ENCODE results near the gene SMURF1. TPM values are rescaled to one million over a fixed set of nuclear protein-coding genes. Genes with fewer than 3 reads are reported as not detected.

SMURF1 gene
- total and polyA plus RNA-seq, 2 of the 4 experiments (the other 2 are of a cell fraction), result 13.4 to 20.3 TPM

DNA sequence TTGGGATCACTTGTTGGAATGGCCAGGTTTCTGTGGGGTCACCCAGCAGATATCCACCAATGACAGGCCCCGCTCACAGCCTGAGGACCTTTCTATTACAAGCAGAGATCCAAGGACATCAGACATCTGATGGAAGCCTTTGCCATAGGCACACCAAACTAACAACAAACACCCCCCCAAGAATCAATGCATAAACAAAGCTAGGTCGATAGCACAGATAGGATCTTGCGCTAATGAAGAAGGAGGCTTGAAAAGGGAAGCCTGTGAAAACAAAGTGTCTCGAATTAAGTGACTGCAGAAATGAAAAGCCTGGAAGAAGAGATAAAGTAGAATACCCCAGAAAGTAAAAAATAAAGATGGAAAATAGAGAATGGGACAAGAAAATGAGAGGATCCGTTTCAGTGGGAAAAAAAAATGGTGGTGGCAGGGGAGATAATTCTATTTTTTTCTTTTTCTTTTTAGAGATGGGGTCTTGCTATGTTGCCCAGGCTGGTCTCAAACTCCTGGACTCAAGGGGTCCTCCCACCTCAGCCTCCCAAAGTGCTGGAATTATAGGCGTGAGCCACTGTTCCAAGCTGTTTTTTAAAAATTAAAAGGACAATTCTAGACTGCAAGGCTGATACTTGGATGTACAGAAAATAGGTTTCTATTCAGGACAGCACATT, 26.3 kb upstream of the SMURF1 start:
- Histone ChIP-seq H3K9me1 (ENCODE audit: insufficient read depth, low read length) (no peaks in the 10 kb centered on the region), H3K4ac (ENCODE audit: low read depth, low read length) (no peak overlapping the region), H4K20me1 (ENCODE audit: insufficient read depth, low read length) (no peaks in the 10 kb centered on the region), H3K4me2 (ENCODE audit: low read depth, low read length) (no peak overlapping the region), H4K91ac (ENCODE audit: insufficient read depth, low read depth, low read length) (no peak overlapping the region), H4K8ac (ENCODE audit: low read depth in 2 of 2, low read length in 2 of 2) (no peak overlapping the region), H3K23ac (ENCODE audit: low read depth, low read length) (no peak overlapping the region), H3K9me3 (ENCODE audit: control insufficient read depth, insufficient read depth, low read length) (no peaks in the 10 kb centered on the region), H2BK15ac (ENCODE audit: low read depth, low read length) (no peak overlapping the region), H2BK5ac (ENCODE audit: low read depth, low read length, poor library complexity, severe bottlenecking) (no peak overlapping the region), H3K36me3 (ENCODE audit: control insufficient read depth, insufficient read depth, low read length) (no peaks in the 10 kb centered on the region), H2BK20ac (ENCODE audit: low read depth, low read length) (no peak overlapping the region), H3K27ac (ENCODE audit: insufficient read depth, low read length) (no peak overlapping the region), H3K18ac (ENCODE audit: low read depth, low read length) (no peak overlapping the region), H2AK9ac (replicated peaks; ENCODE audit: low read depth, low read length, poor library complexity) (no peak overlapping the region), H3K4me1 (ENCODE audit: control insufficient read depth, insufficient read depth, low read length) (no peaks in the 10 kb centered on the region), H3K56ac (ENCODE audit: extremely low read depth, insufficient read depth, low read length) (no peak overlapping the region), H2AFZ (replicated peaks; ENCODE audit: low read length, poor library complexity) (no peak overlapping the region), H3K9ac (ENCODE audit: low read depth, low read length) (no peak overlapping the region), H3K4me3 (ENCODE audit: insufficient read depth, low read depth, low read length) (no peak overlapping the region), H2BK120ac (ENCODE audit: low read depth, low read length) (no peak overlapping the region), H3K79me1 (ENCODE audit: low read depth in 1 of 2, low read length in 2 of 2) (no peaks in the 10 kb centered on the region), H3K27me3 (ENCODE audit: control insufficient read depth, insufficient read depth, low read length) (peaks cover 27% of the 10 kb centered on the region), H3K14ac (replicated peaks; ENCODE audit: low read depth, low read length) (no peak overlapping the region), H4K5ac (ENCODE audit: low read depth, low read length) (no peak overlapping the region), H2AK5ac (ENCODE audit: low read depth, low read length) (no peak overlapping the region)
- in situ Hi-C loops (cut with MboI; ENCODE audit: low sequenced_read_pairs) (no loop called here), dilution Hi-C loops (cut with HindIII; ENCODE audit: low sequenced_read_pairs, unreplicated experiment) (no loop called here), intact Hi-C loops (cut with micrococcal nuclease) (no loop called here)
- WGBS, 2 experiments (ENCODE audit: extremely low coverage in 2 of 2, insufficient read length in 1 of 2), result no CpG with 5 or more reads among the region's 6 CpGs
- POLR2A ChIA-PET (ENCODE audit: unreplicated experiment), result no interaction called here
- CTCF ChIA-PET, result no interaction called here
- no TSS peak for BruUV-seq (replicated peaks)
- DNase-seq (no peak), ATAC-seq (ENCODE audit: low read depth) (no peak)
- TF ChIP-seq, protein P1, sequence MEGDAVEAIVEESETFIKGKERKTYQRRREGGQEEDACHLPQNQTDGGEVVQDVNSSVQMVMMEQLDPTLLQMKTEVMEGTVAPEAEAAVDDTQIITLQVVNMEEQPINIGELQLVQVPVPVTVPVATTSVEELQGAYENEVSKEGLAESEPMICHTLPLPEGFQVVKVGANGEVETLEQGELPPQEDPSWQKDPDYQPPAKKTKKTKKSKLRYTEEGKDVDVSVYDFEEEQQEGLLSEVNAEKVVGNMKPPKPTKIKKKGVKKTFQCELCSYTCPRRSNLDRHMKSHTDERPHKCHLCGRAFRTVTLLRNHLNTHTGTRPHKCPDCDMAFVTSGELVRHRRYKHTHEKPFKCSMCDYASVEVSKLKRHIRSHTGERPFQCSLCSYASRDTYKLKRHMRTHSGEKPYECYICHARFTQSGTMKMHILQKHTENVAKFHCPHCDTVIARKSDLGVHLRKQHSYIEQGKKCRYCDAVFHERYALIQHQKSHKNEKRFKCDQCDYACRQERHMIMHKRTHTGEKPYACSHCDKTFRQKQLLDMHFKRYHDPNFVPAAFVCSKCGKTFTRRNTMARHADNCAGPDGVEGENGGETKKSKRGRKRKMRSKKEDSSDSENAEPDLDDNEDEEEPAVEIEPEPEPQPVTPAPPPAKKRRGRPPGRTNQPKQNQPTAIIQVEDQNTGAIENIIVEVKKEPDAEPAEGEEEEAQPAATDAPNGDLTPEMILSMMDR (conservative IDR thresholded peaks at IDR 0.05; ENCODE audit: low read depth, low read length), result no peak
- no peak for TF ChIP-seq FOS (IDR thresholded peaks at IDR 0.05; ENCODE audit: low read depth, low read length)
- TF ChIP-seq RFX5 (IDR thresholded peaks at IDR 0.05; ENCODE audit: low read depth, low read length), result no peak
